Stimulated activated CD4-positive, alpha-beta T cell treated with anti-CD3 and anti-CD28 coated beads, Interleukin-1b, Interleukin-23, amount 100 ng/mL, for 48 hours (primary cell): Measurements from ENCODE around the gene CACNB4.
"Not testable (repeated sequence)": the region's sequence is repeated elsewhere in the genome, so short reads cannot be mapped to it uniquely, and the experiment has no call there.

Experiments
- DNase-seq: peaks from one replicate; pipeline ENCODE4 v3.0.0-alpha.2; 2020

CACNB4 gene

GRCh38 chr2:151899156-151899555 lies 199.7 kb downstream of the CACNB4 start:
- no peak for DNase-seq

DNA sequence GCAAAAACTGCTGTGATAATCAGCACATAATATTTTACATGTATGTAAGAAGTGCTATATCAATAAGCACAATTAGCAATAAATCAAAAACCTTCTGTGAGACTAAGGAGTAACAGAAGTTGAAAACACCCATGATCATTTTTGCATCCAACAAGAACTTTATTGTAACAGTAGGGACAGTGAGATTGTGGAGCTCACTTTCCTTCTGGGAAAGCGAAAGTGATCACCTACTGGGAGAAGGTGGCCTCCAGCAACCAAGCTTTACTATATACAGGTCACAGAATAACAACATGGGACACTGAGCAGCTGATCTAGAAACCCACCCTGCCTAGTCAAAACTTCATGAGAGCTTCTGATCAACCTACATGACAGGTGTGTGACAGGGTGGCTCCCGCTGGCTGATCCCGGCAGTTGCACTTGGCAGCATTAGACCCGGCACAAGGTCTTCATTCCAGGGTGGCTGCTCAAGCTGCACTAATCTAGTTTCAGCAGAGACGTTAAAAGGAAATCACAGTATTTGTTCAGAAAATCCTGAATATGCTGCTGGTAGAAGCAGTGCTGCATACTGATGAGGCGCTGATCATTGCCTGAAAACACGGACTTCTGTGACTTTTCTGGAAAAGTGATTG lies 207.2 kb downstream of the CACNB4 start:
- no peak for DNase-seq

GRCh38 chr2:151887164-151887563 lies 211.7 kb downstream of the CACNB4 start:
- DNase-seq: no peak

DNA sequence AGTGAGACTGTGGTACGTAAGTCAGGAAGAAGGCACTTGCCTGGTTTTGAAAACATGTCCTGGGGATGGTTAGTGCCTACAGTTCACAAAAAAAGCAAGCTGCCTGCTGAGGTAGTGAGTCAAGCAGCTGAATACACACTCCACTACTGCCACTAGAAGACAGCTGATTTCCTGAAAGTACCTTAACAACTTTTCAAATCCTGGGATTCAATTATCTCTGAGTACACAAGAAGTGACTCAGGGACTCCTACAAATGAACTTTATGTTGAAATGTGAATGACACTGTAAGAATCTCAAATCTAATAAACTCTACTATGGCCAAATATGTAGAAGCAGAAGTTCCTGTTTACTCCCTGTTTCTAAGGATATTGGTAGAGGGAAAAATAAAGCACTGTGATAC lies 212.6 kb downstream of the CACNB4 start:
- no peak for DNase-seq

- DNase-seq: no peak
Observed at GRCh38 chr2:151882786-151883445, 215.9 kb downstream of the CACNB4 start.

GRCh38 chr2:151881342-151881741 lies 217.5 kb downstream of the CACNB4 start:
- no peak for DNase-seq

GRCh38 chr2:151880586-151880985 lies 218.3 kb downstream of the CACNB4 start:
- DNase-seq: no peak

DNA sequence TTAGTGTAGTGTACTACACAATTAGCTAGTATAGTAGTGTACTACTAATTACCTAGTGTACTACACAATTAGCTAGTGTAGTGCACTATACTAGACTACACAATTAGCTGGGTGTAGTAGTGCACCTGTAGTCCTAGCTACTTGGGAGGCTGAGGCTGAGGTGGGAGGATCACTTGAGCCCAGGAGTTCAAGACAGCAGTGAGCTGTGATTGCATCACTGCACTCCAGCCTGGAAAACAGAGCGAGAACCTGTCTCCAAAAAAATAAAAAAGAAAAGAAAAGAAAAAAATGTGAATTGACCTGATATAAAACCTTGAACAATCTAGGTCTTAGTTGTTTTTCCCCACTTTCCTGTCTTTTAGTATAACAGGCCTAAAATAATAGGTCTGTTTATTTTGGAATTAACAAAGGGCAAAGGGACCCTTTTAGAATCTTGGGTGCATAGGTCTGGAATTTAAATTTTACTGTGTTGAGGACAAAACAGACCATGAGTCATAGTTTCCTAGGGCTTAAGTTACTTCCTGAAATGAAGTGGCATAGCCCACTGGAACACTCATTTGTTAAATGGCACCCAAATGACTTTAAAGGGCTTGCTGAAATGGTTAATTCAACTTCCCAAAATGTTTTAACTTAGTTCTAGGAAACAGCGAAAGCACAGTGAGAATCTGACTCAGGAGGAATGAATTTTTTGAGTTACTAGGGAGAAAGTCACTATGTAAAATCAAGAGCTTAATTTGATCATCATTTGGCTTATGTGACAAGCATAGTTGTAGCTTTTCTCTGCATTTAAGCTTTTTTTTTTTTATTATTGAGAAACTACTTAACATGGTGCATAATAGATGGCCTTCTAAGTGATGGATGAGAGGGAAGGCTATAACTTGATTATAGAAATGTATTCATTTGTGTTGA lies 219.9 kb downstream of the CACNB4 start:
- DNase-seq: no peak

DNA sequence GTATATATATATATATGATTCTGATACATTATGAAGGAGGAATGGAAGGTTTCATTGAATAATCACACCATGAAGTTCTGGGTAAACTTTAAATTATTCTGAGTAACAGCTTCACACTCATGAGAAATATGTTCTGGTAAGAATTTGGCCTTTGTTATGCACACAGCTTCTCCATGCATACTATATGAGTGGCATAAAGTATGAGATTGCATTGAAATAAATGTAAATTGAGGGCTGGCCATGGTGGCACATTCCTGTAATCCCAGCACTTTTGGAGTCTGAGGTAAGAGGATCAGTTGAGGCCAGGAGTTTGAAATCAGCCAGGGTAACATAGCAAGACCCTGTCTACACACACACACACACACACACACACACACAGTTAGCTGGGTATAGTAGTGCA lies 220.6 kb downstream of the CACNB4 start:
- DNase-seq: no peak

GRCh38 chr2:151875631-151876030 lies 223.2 kb downstream of the CACNB4 start:
- DNase-seq: not testable (repeated sequence)

- no peak for DNase-seq
Observed at GRCh38 chr2:151872463-151872862, 226.4 kb downstream of the CACNB4 start.

GRCh38 chr2:151869291-151869690 lies 229.6 kb downstream of the CACNB4 start:
- DNase-seq: no peak

DNA sequence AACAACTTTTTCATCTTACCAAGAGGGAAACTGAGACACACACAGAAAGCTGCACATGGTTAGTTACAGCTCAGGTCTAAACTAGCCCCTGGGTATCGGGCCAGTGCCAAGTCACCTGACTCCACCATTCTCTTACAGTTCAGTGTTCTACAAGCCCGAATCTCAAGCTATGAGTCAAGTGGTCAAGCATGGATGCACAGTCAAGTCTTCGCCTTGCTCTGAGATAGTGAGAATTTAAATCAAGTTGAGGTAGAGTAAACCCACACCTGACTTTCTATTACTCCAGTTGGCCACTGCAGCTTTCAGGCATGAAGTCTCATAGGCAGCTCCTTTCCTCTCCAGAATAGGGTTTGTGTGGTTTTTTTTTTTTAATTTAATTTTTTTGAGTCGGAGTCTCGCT lies 236.1 kb downstream of the CACNB4 start:
- DNase-seq: no peak

- DNase-seq: no peak
Observed at GRCh38 chr2:151861174-151861573, 237.7 kb downstream of the CACNB4 start.

DNA sequence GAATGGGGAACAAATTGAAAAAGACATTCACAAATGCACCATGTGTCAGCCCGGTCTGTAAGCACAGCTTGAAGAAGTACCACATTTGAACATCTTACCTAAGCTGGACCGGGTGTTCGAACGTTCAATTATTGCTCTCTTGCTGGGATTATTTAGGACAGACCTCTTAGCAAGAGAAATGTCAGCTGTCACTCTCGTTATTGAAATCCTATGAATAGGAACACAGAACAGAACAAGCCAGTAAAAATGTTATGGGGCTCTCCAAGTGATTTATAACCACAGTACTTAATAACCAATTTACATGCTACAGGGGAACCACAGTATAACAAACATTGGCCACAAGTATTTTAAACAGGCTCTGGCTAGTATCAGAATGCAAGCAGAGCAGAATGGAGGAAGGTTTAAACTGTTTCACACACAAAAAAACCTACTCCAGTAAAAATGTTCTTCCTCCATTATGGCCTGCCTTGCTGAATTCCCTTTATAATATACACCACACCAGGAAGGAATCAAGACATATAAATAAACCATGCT lies 238.2 kb downstream of the CACNB4 start:
- DNase-seq: no peak

- DNase-seq: no peak
Observed at GRCh38 chr2:151860210-151860609, 238.6 kb downstream of the CACNB4 start.

DNA sequence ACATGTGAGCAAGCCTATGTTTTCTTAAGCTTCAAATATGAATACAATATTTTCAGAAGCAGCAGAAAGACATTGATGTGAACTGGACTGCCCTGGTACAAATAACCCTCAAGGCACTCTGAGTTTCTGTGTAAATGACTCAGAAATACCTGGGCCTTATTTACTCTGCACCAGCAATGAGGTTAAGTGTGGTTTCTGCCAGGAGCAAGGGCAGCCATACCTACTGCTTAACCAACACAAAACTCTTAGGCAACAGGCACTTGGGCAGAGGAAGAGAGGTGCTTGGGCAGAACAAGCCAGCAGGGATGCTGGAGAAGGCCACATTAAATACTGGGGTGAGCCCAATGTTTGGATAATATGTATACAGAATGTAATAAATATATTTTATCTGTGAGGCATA lies 241.2 kb downstream of the CACNB4 start:
- DNase-seq: no peak

- DNase-seq: no peak
Observed at GRCh38 chr2:151855111-151855510, 243.7 kb downstream of the CACNB4 start.

GRCh38 chr2:151853070-151853758 lies 245.6 kb downstream of the CACNB4 start:
- no peak for DNase-seq

- no peak for DNase-seq
Observed at GRCh38 chr2:151852260-151853069, 246.4 kb downstream of the CACNB4 start.

- no peak for DNase-seq
Observed at GRCh38 chr2:151851761-151852160, 247.1 kb downstream of the CACNB4 start.

- DNase-seq: no peak
Observed at GRCh38 chr2:151849413-151850010, 249.3 kb downstream of the CACNB4 start.
